ENCODE data around the gene PRKAG2. TPM values are rescaled to one million over a fixed set of nuclear protein-coding genes. Genes with fewer than 3 reads are reported as not detected.
"Not testable (repeated sequence)": the region's sequence is repeated elsewhere in the genome, so short reads cannot be mapped to it uniquely, and the experiment has no call there.

PRKAG2 gene
- polyA plus RNA-seq, 2 donors, result 9.0 to 11.2 TPM

DNA sequence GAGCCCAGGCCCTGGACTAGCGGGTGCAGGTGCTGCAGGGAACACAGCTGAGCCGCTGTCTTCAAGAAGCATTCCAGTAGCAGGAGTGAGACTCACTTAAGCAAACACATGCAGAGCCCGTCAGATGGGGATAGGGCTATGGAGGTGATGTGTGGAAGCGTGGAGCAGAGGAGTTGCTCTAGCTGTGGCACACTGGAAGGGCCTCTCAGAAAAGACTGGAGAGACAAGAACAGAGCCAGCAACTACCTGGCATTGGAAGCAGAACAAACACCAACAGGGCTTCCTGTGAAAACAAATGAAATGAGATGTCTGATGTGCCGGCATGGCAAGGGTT, 41.6 kb upstream of the PRKAG2 start:
- H3K4me1 ChIP-seq (ENCODE audit: control insufficient read depth in 2 of 2, insufficient read depth in 2 of 2, low read length in 1 of 2), result peaks cover 0 to under 1% of the 10 kb centered on the region in 2 donors
- WGBS, 2 donors, result 57 to 58% methylated on average over 5 of the region's 5 CpGs
- H3K4me3 ChIP-seq (ENCODE audit: low read depth in 1 of 2, low read length in 2 of 2), result no peak overlapping the region
- H3K27me3 ChIP-seq (ENCODE audit: control insufficient read depth in 1 of 2, insufficient read depth in 2 of 2, low read length in 2 of 2), result no peaks in the 10 kb centered on the region
- H3K9me3 ChIP-seq (ENCODE audit: control insufficient read depth in 2 of 2, insufficient read depth in 1 of 2, low read depth in 1 of 2, low read length in 1 of 2), result no peaks in the 10 kb centered on the region
- H3K36me3 ChIP-seq (ENCODE audit: control insufficient read depth in 2 of 2, insufficient read depth in 2 of 2, low read length in 1 of 2), result no peaks in the 10 kb centered on the region
- peak overlapping the region in 1 of 2 donors; percentile 33 for H3K27ac ChIP-seq (ENCODE audit: low read depth in 2 of 2, low read length in 1 of 2)

DNA sequence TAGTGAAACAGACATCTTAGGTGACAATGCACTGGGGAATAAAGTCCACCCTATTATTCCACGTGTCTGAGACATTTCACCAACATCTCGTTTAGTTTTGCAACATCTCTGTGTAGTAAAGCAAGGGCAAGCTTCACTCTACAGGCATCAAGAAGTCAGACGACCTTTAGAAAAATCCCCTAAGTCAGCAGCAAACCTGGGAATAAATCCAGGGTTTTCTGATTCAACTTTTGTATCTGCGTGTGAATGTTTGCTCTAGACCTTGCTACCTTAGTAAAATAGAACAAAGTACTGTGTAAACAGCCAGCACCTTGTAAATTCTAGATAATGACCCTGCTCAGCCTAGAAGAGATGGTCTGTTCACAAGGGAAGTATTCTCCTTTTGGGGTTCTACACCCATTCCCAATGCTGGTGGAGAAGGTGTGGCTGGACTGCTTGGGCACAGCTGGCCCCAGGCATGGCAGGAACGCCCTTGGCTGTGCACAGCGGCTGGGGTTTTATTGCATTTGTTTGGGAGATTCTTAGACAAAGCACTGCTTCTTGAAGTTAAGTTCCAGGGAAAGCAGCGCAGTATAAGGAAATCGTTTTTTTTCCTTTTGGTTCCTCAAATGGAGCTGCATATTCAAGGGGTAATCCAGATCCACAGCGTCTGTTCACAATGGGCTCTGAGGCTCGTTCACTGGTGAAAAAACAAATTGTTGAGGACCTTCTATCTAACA, 41.0 kb upstream of the PRKAG2 start:
- H3K36me3 ChIP-seq (ENCODE audit: control insufficient read depth in 2 of 2, insufficient read depth in 2 of 2, low read length in 1 of 2), result no peaks in the 10 kb centered on the region
- H3K4me3 ChIP-seq (ENCODE audit: low read depth in 1 of 2, low read length in 2 of 2), result no peak overlapping the region
- no peaks in the 10 kb centered on the region for H3K9me3 ChIP-seq (ENCODE audit: control insufficient read depth in 2 of 2, insufficient read depth in 1 of 2, low read depth in 1 of 2, low read length in 1 of 2)
- H3K4me1 ChIP-seq (ENCODE audit: control insufficient read depth in 2 of 2, insufficient read depth in 2 of 2, low read length in 1 of 2), result no peaks in the 10 kb centered on the region
- H3K27ac ChIP-seq (ENCODE audit: low read depth in 2 of 2, low read length in 1 of 2), result peak overlapping the region; percentile 15 to 48
- WGBS, 2 donors, result 31 to 38% methylated on average over 10 of the region's 10 CpGs
- no peaks in the 10 kb centered on the region for H3K27me3 ChIP-seq (ENCODE audit: control insufficient read depth in 1 of 2, insufficient read depth in 2 of 2, low read length in 2 of 2)

DNA sequence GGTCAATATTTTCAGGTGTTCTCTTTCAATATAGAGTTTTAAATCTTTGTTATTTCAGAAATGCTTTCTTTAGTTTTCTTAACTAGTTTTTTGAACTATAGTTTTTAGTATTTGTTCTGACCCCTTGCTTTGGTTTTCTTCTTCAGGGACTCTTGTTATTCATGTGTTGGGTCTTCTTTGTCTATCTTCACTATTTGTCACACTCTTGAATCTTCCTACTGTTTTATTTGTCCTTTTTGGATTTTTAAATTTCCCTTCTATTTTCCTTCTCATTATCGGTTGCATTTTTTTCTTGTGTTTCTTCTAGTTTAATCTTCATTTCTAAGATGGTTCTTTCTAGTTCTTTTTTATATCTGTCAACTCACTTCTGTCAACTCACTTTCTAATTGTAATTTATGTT, 37.1 kb upstream of the PRKAG2 start:
- Histone ChIP-seq H3K4me3 (ENCODE audit: low read depth in 1 of 2, low read length in 2 of 2) (no peak overlapping the region), H3K36me3 (ENCODE audit: control insufficient read depth in 2 of 2, insufficient read depth in 2 of 2, low read length in 1 of 2) (no peaks in the 10 kb centered on the region), H3K27me3 (ENCODE audit: control insufficient read depth in 1 of 2, insufficient read depth in 2 of 2, low read length in 2 of 2) (no peaks in the 10 kb centered on the region), H3K4me1 (ENCODE audit: control insufficient read depth in 2 of 2, insufficient read depth in 2 of 2, low read length in 1 of 2) (no peaks in the 10 kb centered on the region), H3K27ac (ENCODE audit: low read depth in 2 of 2, low read length in 1 of 2) (no peak overlapping the region), H3K9me3 (ENCODE audit: control insufficient read depth in 2 of 2, insufficient read depth in 1 of 2, low read depth in 1 of 2, low read length in 1 of 2) (no peaks in the 10 kb centered on the region)
- 100% methylated on average over 1 of the region's 1 CpG for WGBS, 2 donors

DNA sequence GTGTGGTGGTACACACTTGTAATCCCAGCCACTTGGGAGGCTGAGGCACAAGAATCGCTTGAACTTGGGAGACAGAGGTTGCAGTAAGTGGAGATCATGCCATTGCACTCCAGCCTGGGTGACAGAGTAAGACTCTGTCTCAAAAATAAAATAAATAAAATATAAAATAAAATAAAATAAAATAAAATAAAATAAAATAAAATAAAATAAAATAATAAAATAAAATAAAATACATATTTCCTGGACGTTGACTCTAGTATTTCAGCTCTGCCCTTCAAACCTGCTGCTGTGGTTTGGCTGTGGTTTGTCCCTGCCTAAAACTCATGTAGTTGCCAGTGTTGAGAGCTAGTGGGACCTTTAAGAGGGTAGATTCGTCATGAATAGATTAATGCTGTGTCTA, 33.7 kb upstream of the PRKAG2 start:
- not testable (repeated sequence) for H3K36me3 ChIP-seq (ENCODE audit: control insufficient read depth in 2 of 2, insufficient read depth in 2 of 2, low read length in 1 of 2); H3K4me3 ChIP-seq (ENCODE audit: low read depth in 1 of 2, low read length in 2 of 2); H3K4me1 ChIP-seq (ENCODE audit: control insufficient read depth in 2 of 2, insufficient read depth in 2 of 2, low read length in 1 of 2); H3K9me3 ChIP-seq (ENCODE audit: control insufficient read depth in 2 of 2, insufficient read depth in 1 of 2, low read depth in 1 of 2, low read length in 1 of 2); H3K27ac ChIP-seq (ENCODE audit: low read depth in 2 of 2, low read length in 1 of 2); H3K27me3 ChIP-seq (ENCODE audit: control insufficient read depth in 1 of 2, insufficient read depth in 2 of 2, low read length in 2 of 2)
- WGBS, 2 donors, result 82 to 84% methylated on average over 3 of the region's 3 CpGs

DNA sequence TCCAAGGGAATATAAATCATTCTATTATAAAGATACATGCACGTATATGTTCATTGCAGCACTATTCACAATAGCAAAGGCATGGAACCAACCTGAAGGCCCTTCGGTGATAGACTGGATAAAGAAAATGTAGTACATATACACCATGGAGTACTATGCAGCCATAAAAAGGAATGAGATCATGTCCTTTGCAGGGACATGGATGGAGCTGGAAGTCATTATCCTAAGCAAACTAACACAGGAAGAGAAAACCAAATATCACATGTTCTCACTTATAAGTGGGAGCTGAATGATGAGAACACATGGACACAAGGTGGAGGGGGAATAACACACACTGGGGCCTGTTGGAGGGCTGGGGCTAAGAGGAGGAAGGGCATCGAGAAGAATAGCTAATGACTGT, 30.2 kb upstream of the PRKAG2 start:
- H3K4me3 ChIP-seq (ENCODE audit: low read depth in 1 of 2, low read length in 2 of 2); H3K9me3 ChIP-seq (ENCODE audit: control insufficient read depth in 2 of 2, insufficient read depth in 1 of 2, low read depth in 1 of 2, low read length in 1 of 2); H3K36me3 ChIP-seq (ENCODE audit: control insufficient read depth in 2 of 2, insufficient read depth in 2 of 2, low read length in 1 of 2); H3K27me3 ChIP-seq (ENCODE audit: control insufficient read depth in 1 of 2, insufficient read depth in 2 of 2, low read length in 2 of 2); H3K27ac ChIP-seq (ENCODE audit: low read depth in 2 of 2, low read length in 1 of 2); H3K4me1 ChIP-seq (ENCODE audit: control insufficient read depth in 2 of 2, insufficient read depth in 2 of 2, low read length in 1 of 2): not testable (repeated sequence)
- WGBS, 2 donors, result 57 to 75% methylated on average over 3 of the region's 3 CpGs

DNA sequence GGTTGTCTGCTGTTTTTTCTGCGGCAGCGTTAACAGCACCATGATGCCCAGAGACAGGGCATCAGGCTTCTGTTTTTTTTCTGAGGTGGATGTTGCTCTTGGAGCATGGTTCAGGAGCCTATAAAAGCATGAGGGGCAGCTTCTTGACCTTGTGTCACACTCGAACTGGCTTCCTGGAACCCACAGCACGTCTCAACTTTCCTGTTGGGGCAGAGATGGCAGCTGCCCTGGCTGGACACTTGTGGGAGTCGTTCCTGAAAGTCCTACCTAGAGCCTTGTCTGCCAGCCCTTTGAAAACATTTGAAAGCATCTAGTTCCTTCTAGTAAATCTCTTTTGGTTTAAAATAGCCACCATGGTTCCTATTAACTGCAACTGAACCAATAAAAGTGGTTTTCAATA, 28.9 kb upstream of the PRKAG2 start:
- H3K27me3 ChIP-seq (ENCODE audit: control insufficient read depth in 1 of 2, insufficient read depth in 2 of 2, low read length in 2 of 2), result no peaks in the 10 kb centered on the region
- H3K27ac ChIP-seq (ENCODE audit: low read depth in 2 of 2, low read length in 1 of 2), result no peak overlapping the region
- no peak overlapping the region for H3K4me3 ChIP-seq (ENCODE audit: low read depth in 1 of 2, low read length in 2 of 2)
- H3K36me3 ChIP-seq (ENCODE audit: control insufficient read depth in 2 of 2, insufficient read depth in 2 of 2, low read length in 1 of 2), result no peaks in the 10 kb centered on the region
- peaks cover 2% of the 10 kb centered on the region in 2 donors for H3K9me3 ChIP-seq (ENCODE audit: control insufficient read depth in 2 of 2, insufficient read depth in 1 of 2, low read depth in 1 of 2, low read length in 1 of 2)
- H3K4me1 ChIP-seq (ENCODE audit: control insufficient read depth in 2 of 2, insufficient read depth in 2 of 2, low read length in 1 of 2), result no peaks in the 10 kb centered on the region
- 52 to 54% methylated on average over 5 of the region's 5 CpGs for WGBS, 2 donors

DNA sequence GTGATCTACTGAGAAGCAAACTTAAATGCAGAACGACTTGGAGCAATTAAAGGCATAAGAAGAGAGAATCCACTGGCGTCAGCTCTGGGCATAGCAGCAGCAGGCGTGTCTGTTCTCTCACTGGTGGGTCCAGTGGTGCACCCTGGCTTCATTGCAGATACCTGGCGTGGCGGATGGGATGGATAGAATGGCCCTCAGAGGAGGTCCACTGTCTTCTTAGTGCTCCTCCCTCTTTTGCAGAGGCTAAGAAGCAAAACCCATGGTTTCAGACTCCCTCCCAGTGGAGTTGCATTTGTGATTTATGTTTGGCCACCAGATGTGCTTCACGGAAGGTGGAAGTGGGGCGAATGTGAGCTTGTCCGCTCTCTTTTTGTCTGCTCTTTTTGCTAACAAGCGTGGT, 28.4 kb upstream of the PRKAG2 start:
- H3K4me1 ChIP-seq (ENCODE audit: control insufficient read depth in 2 of 2, insufficient read depth in 2 of 2, low read length in 1 of 2), result no peaks in the 10 kb centered on the region
- H3K9me3 ChIP-seq (ENCODE audit: control insufficient read depth in 2 of 2, insufficient read depth in 1 of 2, low read depth in 1 of 2, low read length in 1 of 2), result peaks cover 2% of the 10 kb centered on the region in 2 donors
- WGBS, 2 donors, result 71 to 72% methylated on average over 9 of the region's 9 CpGs
- H3K4me3 ChIP-seq (ENCODE audit: low read depth in 1 of 2, low read length in 2 of 2), result no peak overlapping the region
- no peaks in the 10 kb centered on the region for H3K36me3 ChIP-seq (ENCODE audit: control insufficient read depth in 2 of 2, insufficient read depth in 2 of 2, low read length in 1 of 2)
- H3K27me3 ChIP-seq (ENCODE audit: control insufficient read depth in 1 of 2, insufficient read depth in 2 of 2, low read length in 2 of 2), result no peaks in the 10 kb centered on the region
- no peak overlapping the region for H3K27ac ChIP-seq (ENCODE audit: low read depth in 2 of 2, low read length in 1 of 2)

DNA sequence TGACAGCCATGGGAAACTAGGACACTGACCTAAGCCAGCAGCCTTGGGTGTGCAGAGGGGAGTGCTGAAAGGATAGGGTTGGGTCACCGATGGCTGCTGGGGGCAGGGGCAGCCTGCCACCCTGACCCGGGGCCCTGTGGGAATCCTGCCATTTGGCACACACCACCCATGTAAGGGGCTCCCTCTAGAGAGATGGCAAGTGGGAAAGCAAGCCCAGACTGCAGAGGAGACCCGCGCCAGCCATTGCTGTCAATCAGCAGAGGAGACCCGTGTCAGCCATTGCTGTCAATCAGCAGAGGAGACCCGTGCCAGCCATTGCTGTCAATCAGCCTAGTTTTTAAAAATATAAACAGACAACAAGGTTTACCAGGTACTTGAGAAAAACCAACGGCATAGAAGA, 27.4 kb upstream of the PRKAG2 start:
- Histone ChIP-seq H3K9me3 (ENCODE audit: control insufficient read depth in 2 of 2, insufficient read depth in 1 of 2, low read depth in 1 of 2, low read length in 1 of 2) (peaks cover 2% of the 10 kb centered on the region in 2 donors), H3K4me1 (ENCODE audit: control insufficient read depth in 2 of 2, insufficient read depth in 2 of 2, low read length in 1 of 2) (no peaks in the 10 kb centered on the region), H3K36me3 (ENCODE audit: control insufficient read depth in 2 of 2, insufficient read depth in 2 of 2, low read length in 1 of 2) (no peaks in the 10 kb centered on the region), H3K27ac (ENCODE audit: low read depth in 2 of 2, low read length in 1 of 2) (no peak overlapping the region), H3K27me3 (ENCODE audit: control insufficient read depth in 1 of 2, insufficient read depth in 2 of 2, low read length in 2 of 2) (no peaks in the 10 kb centered on the region), H3K4me3 (ENCODE audit: low read depth in 1 of 2, low read length in 2 of 2) (no peak overlapping the region)
- WGBS, 2 donors, result 85 to 89% methylated on average over 7 of the region's 7 CpGs

DNA sequence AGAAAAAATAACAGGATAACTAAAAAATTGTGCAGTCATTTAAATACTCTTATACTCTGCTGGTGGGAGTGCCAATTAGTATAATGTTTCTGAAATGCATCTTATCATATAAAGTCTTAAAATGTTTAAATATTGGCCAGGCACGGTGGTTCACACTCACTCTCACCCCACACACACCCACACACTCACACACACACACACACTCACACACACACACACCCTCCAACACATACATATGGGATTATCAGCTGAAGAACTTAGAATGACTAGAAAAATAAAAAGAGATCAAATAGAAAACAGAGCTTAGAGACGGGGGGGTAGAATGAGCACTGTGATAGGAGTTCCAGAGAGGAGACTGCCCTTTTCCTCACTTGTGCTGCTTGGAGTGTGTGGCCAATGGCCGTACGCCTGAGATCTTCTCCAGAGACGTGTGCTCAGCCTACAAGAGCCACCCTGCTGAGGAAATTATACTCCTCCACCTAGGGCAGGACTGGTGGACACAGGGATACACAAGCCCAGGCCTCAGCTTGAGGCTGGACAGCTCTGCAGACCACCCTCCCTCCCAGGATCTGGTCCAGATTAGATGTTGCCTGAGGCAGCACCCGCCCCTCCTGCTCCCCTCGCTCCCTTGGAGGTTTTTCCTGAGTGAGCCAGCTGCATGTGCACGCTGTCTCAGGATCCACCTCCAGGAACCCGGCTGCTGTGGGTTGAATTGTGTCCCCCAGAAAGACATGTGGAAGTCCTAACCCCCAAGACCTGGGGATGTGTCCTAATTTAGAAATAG, 26.5 kb upstream of the PRKAG2 start:
- Histone ChIP-seq H3K9me3 (ENCODE audit: control insufficient read depth in 2 of 2, insufficient read depth in 1 of 2, low read depth in 1 of 2, low read length in 1 of 2) (peaks cover 2% of the 10 kb centered on the region in 2 donors), H3K4me3 (ENCODE audit: low read depth in 1 of 2, low read length in 2 of 2) (no peak overlapping the region), H3K27me3 (ENCODE audit: control insufficient read depth in 1 of 2, insufficient read depth in 2 of 2, low read length in 2 of 2) (no peaks in the 10 kb centered on the region), H3K4me1 (ENCODE audit: control insufficient read depth in 2 of 2, insufficient read depth in 2 of 2, low read length in 1 of 2) (no peaks in the 10 kb centered on the region), H3K27ac (ENCODE audit: low read depth in 2 of 2, low read length in 1 of 2) (no peak overlapping the region), H3K36me3 (ENCODE audit: control insufficient read depth in 2 of 2, insufficient read depth in 2 of 2, low read length in 1 of 2) (no peaks in the 10 kb centered on the region)
- WGBS, 2 donors, result 75 to 82% methylated on average over 9 of the region's 9 CpGs

DNA sequence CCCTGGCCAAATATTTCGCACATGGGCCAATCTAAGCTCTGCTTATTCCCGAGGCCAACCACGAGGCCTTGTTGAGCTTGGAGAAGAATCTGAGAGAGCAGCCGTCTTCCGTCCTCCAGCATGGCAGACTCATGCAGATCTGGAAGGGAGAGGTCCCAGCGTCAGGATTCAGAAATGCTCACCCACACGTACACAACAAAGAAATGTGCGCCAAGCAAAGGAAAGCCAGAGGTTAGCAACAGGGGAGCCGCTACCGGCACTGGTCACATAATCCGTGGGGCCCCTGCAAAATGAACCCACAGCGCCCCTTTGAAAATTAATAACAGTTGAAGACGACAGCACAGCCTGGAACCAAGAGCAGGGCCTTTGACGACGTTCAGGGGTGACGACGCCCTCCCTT, 25.4 kb upstream of the PRKAG2 start:
- no peaks in the 10 kb centered on the region for H3K36me3 ChIP-seq (ENCODE audit: control insufficient read depth in 2 of 2, insufficient read depth in 2 of 2, low read length in 1 of 2)
- peaks cover 2% of the 10 kb centered on the region in 2 donors for H3K9me3 ChIP-seq (ENCODE audit: control insufficient read depth in 2 of 2, insufficient read depth in 1 of 2, low read depth in 1 of 2, low read length in 1 of 2)
- H3K4me3 ChIP-seq (ENCODE audit: low read depth in 1 of 2, low read length in 2 of 2), result no peak overlapping the region
- 82 to 83% methylated on average over 17 of the region's 17 CpGs for WGBS, 2 donors
- H3K4me1 ChIP-seq (ENCODE audit: control insufficient read depth in 2 of 2, insufficient read depth in 2 of 2, low read length in 1 of 2), result peaks cover 0 to under 1% of the 10 kb centered on the region in 2 donors
- H3K27me3 ChIP-seq (ENCODE audit: control insufficient read depth in 1 of 2, insufficient read depth in 2 of 2, low read length in 2 of 2), result no peaks in the 10 kb centered on the region
- H3K27ac ChIP-seq (ENCODE audit: low read depth in 2 of 2, low read length in 1 of 2), result no peak overlapping the region
